Measurements from ENCODE around the gene KCTD16. TPM values are rescaled to one million over a fixed set of nuclear protein-coding genes. Genes with fewer than 3 reads are reported as not detected.

Gene KCTD16
- polyA plus RNA-seq, 1 donor (not counting 4 experiments of a cell fraction or from before 2014, with no cell fraction given) = 0.04 TPM

GRCh38 chr5:144195448-144195847, 24.8 kb downstream of the KCTD16 start:
- DNase-seq (ENCODE audit: low read depth, low spot score) (no peak), FAIRE-seq (no peak)
- no peaks in the 10 kb centered on the region for H3K36me3 ChIP-seq (ENCODE audit: control insufficient read depth in 2 of 2, extremely low read depth in 1 of 2, insufficient read depth in 2 of 2, low read length in 2 of 2)
- no peak overlapping the region for H3K27ac ChIP-seq (ENCODE audit: control insufficient read depth, insufficient read depth, low read length)
- TF ChIP-seq EZH2 (IDR thresholded peaks at IDR 0.05; ENCODE audit: low read length) (no peak), CTCF (optimal IDR thresholded peaks at IDR 0.05 in 1 of 3, IDR thresholded peaks at IDR 0.05 in 1 of 3, conservative IDR thresholded peaks at IDR 0.05 in 1 of 3; ENCODE audit: extremely low read depth in 1 of 3, insufficient read depth in 2 of 3, low read length in 3 of 3) (no peak)
- H3K27me3 ChIP-seq (ENCODE audit: control insufficient read depth, extremely low read depth, insufficient read depth, low read length) = peaks cover 8% of the 10 kb centered on the region
- no peaks in the 10 kb centered on the region for H3K9me3 ChIP-seq (ENCODE audit: control insufficient read depth, low read depth, low read length)
- H2AFZ ChIP-seq (ENCODE audit: control insufficient read depth, low read length) = no peak overlapping the region
- no peak overlapping the region for H3K4me2 ChIP-seq (ENCODE audit: control insufficient read depth, extremely low read depth, insufficient read depth, low read depth, low read length)
- H3K9ac ChIP-seq (ENCODE audit: control insufficient read depth, extremely low read depth, insufficient read depth, low read length) = no peak overlapping the region
- no peaks in the 10 kb centered on the region for H3K4me1 ChIP-seq (ENCODE audit: control insufficient read depth, extremely low read depth, insufficient read depth, low read length)
- dilution Hi-C loops (cut with MboI; ENCODE audit: extremely low pct_ligation_motif_present, low sequenced_read_pairs) = no loop called here
- no peaks in the 10 kb centered on the region for H4K20me1 ChIP-seq (ENCODE audit: control insufficient read depth, extremely low read depth, insufficient read depth, low read length)
- H3K4me3 ChIP-seq (ENCODE audit: control insufficient read depth in 2 of 3, extremely low read depth in 1 of 3, insufficient read depth in 2 of 3, low read depth in 1 of 3, low read length in 3 of 3) = no peak overlapping the region
- no peaks in the 10 kb centered on the region for H3K79me2 ChIP-seq (ENCODE audit: control insufficient read depth, insufficient read depth, low read length)
- H3K9me1 ChIP-seq (ENCODE audit: control insufficient read depth, extremely low read depth, insufficient read depth, low read length) = no peaks in the 10 kb centered on the region

GRCh38 chr5:144196612-144197011, 25.9 kb downstream of the KCTD16 start:
- Histone ChIP-seq H3K9me3 (ENCODE audit: control insufficient read depth, low read depth, low read length) (no peaks in the 10 kb centered on the region), H3K4me1 (ENCODE audit: control insufficient read depth, extremely low read depth, insufficient read depth, low read length) (no peaks in the 10 kb centered on the region), H3K4me3 (ENCODE audit: control insufficient read depth in 2 of 3, extremely low read depth in 1 of 3, insufficient read depth in 2 of 3, low read depth in 1 of 3, low read length in 3 of 3) (no peak overlapping the region), H3K4me2 (ENCODE audit: control insufficient read depth, extremely low read depth, insufficient read depth, low read depth, low read length) (no peak overlapping the region), H2AFZ (ENCODE audit: control insufficient read depth, low read length) (no peak overlapping the region), H3K36me3 (ENCODE audit: control insufficient read depth in 2 of 2, extremely low read depth in 1 of 2, insufficient read depth in 2 of 2, low read length in 2 of 2) (no peaks in the 10 kb centered on the region), H4K20me1 (ENCODE audit: control insufficient read depth, extremely low read depth, insufficient read depth, low read length) (no peaks in the 10 kb centered on the region), H3K79me2 (ENCODE audit: control insufficient read depth, insufficient read depth, low read length) (no peaks in the 10 kb centered on the region), H3K9me1 (ENCODE audit: control insufficient read depth, extremely low read depth, insufficient read depth, low read length) (no peaks in the 10 kb centered on the region), H3K27ac (ENCODE audit: control insufficient read depth, insufficient read depth, low read length) (no peak overlapping the region), H3K9ac (ENCODE audit: control insufficient read depth, extremely low read depth, insufficient read depth, low read length) (no peak overlapping the region), H3K27me3 (ENCODE audit: control insufficient read depth, extremely low read depth, insufficient read depth, low read length) (peaks cover 8% of the 10 kb centered on the region)
- DNase-seq (ENCODE audit: low read depth, low spot score) = no peak
- dilution Hi-C loops (cut with MboI; ENCODE audit: extremely low pct_ligation_motif_present, low sequenced_read_pairs) = no loop called here
- TF ChIP-seq CTCF (optimal IDR thresholded peaks at IDR 0.05 in 1 of 3, IDR thresholded peaks at IDR 0.05 in 1 of 3, conservative IDR thresholded peaks at IDR 0.05 in 1 of 3; ENCODE audit: extremely low read depth in 1 of 3, insufficient read depth in 2 of 3, low read length in 3 of 3) = no peak
- no peak for TF ChIP-seq EZH2 (IDR thresholded peaks at IDR 0.05; ENCODE audit: low read length)
- FAIRE-seq = no peak
